ENCODE results near the gene OR2D3. TPM values are rescaled to one million over a fixed set of nuclear protein-coding genes. Genes with fewer than 3 reads are reported as not detected.

Gene OR2D3
- total and polyA plus RNA-seq, 2 of the 4 experiments (the other 2 are of a cell fraction) = not detected

DNA sequence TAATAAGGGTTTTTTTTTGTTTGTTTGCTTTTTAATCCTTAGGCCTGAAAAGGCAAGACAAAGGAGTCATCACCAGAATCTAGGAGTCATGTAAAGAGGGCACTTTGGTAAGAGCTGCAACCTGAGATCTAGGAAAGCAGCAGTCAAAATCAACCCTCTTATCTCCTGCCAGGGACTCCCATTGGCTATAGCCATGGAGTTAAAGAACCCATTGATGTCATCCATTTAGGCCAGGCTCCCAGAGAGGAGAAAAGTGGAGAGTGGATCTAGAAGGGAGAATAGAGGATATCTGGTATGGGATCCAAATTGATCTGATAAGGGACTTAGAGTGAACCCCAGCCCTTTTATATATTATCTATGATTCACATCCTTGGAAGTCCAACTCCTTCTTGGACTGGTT is 41.3 kb downstream of the OR2D3 start:
- Histone ChIP-seq H4K5ac (ENCODE audit: low read depth, low read length) (no peak overlapping the region), H2BK20ac (ENCODE audit: low read depth, low read length) (no peak overlapping the region), H3K14ac (replicated peaks; ENCODE audit: low read depth, low read length) (no peak overlapping the region), H2AK9ac (replicated peaks; ENCODE audit: low read depth, low read length, poor library complexity) (no peak overlapping the region), H3K4me3 (ENCODE audit: insufficient read depth, low read depth, low read length) (no peak overlapping the region), H3K9me3 (ENCODE audit: control insufficient read depth, insufficient read depth, low read length) (no peaks in the 10 kb centered on the region), H2BK5ac (ENCODE audit: low read depth, low read length, poor library complexity, severe bottlenecking) (no peak overlapping the region), H3K27ac (ENCODE audit: insufficient read depth, low read length) (no peak overlapping the region), H3K36me3 (ENCODE audit: control insufficient read depth, insufficient read depth, low read length) (0 out of 2 replicates have a peak, but pooled peaks cover 1% of the 10 kb centered on the region), H4K20me1 (ENCODE audit: insufficient read depth, low read length) (no peaks in the 10 kb centered on the region), H3K4me1 (ENCODE audit: control insufficient read depth, insufficient read depth, low read length) (no peaks in the 10 kb centered on the region), H3K56ac (ENCODE audit: extremely low read depth, insufficient read depth, low read length) (no peak overlapping the region), H3K4ac (ENCODE audit: low read depth, low read length) (no peak overlapping the region), H3K79me1 (ENCODE audit: low read depth in 1 of 2, low read length in 2 of 2) (no peaks in the 10 kb centered on the region), H3K18ac (ENCODE audit: low read depth, low read length) (no peak overlapping the region), H2AK5ac (ENCODE audit: low read depth, low read length) (no peak overlapping the region), H3K4me2 (ENCODE audit: low read depth, low read length) (no peak overlapping the region), H3K9ac (ENCODE audit: low read depth, low read length) (no peak overlapping the region), H3K9me1 (ENCODE audit: insufficient read depth, low read length) (no peaks in the 10 kb centered on the region), H3K27me3 (ENCODE audit: control insufficient read depth, insufficient read depth, low read length) (no peaks in the 10 kb centered on the region), H2BK120ac (ENCODE audit: low read depth, low read length) (no peak overlapping the region), H4K91ac (ENCODE audit: insufficient read depth, low read depth, low read length) (no peak overlapping the region), H3K23ac (ENCODE audit: low read depth, low read length) (no peak overlapping the region), H2BK15ac (ENCODE audit: low read depth, low read length) (no peak overlapping the region), H4K8ac (ENCODE audit: low read depth in 2 of 2, low read length in 2 of 2) (no peak overlapping the region), H2AFZ (replicated peaks; ENCODE audit: low read length, poor library complexity) (no peak overlapping the region)
- BruUV-seq (replicated peaks) = no TSS peak
- DNase-seq (peak; percentile 23), ATAC-seq (ENCODE audit: low read depth) (no peak)
- TF ChIP-seq FOS (IDR thresholded peaks at IDR 0.05; ENCODE audit: low read depth, low read length) (no peak), MAFK (IDR thresholded peaks at IDR 0.05; ENCODE audit: low read depth, low read length) (no peak), RAD21 (IDR thresholded peaks at IDR 0.05; ENCODE audit: low read length) (no peak), CHD1 (IDR thresholded peaks at IDR 0.05; ENCODE audit: low read depth, low read length) (no peak), MXI1 (IDR thresholded peaks at IDR 0.05; ENCODE audit: borderline replicate concordance, low read depth, low read length) (no peak), POLR2A (IDR thresholded peaks at IDR 0.05; ENCODE audit: low read depth, low read length) (no peak), RFX5 (IDR thresholded peaks at IDR 0.05; ENCODE audit: low read depth, low read length) (no peak), BHLHE40 (IDR thresholded peaks at IDR 0.05; ENCODE audit: low read depth, low read length) (no peak), MAZ (IDR thresholded peaks at IDR 0.05; ENCODE audit: borderline replicate concordance, low read depth, low read length) (no peak), RCOR1 (IDR thresholded peaks at IDR 0.05; ENCODE audit: insufficient replicate concordance, low read length) (no peak), CEBPB (IDR thresholded peaks at IDR 0.05; ENCODE audit: low read depth, low read length) (no peak), SMC3 (IDR thresholded peaks at IDR 0.05; ENCODE audit: low read depth, low read length) (no peak), NFE2L2 (IDR thresholded peaks at IDR 0.05; ENCODE audit: low read depth, low read length) (no peak), CTCF (conservative IDR thresholded peaks at IDR 0.05; ENCODE audit: low read depth, low read length) (no peak), ELK1 (IDR thresholded peaks at IDR 0.05; ENCODE audit: borderline replicate concordance, low read depth, low read length) (no peak)
- TF ChIP-seq, protein P1, sequence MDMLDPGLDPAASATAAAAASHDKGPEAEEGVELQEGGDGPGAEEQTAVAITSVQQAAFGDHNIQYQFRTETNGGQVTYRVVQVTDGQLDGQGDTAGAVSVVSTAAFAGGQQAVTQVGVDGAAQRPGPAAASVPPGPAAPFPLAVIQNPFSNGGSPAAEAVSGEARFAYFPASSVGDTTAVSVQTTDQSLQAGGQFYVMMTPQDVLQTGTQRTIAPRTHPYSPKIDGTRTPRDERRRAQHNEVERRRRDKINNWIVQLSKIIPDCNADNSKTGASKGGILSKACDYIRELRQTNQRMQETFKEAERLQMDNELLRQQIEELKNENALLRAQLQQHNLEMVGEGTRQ (IDR thresholded peaks at IDR 0.05; ENCODE audit: low read depth, low read length) = no peak
- intact Hi-C loops (cut with micrococcal nuclease) (no loop called here), dilution Hi-C loops (cut with HindIII; ENCODE audit: low sequenced_read_pairs, unreplicated experiment) (no loop called here), in situ Hi-C loops (cut with MboI; ENCODE audit: low sequenced_read_pairs) (no loop called here)
- ChIA-PET CTCF (no interaction called here), POLR2A (ENCODE audit: unreplicated experiment) (no interaction called here)

Data from IMR-90 (cell line).